ENCODE results near the gene SRBD1. TPM values are rescaled to one million over a fixed set of nuclear protein-coding genes. Genes with fewer than 3 reads are reported as not detected.

Gene SRBD1
- total and polyA plus RNA-seq, 2 experiments from 2014 or later: 27.4 to 46.3 TPM

- Mint-ChIP-seq H3K9me3 (no peaks in the 10 kb centered on the region; the same call in 2 of the 3 replicates), H3K4me3 (peak within 1 kb of the TSS; percentile 95), H3K4me1 (peaks cover 15% of the 10 kb centered on the region), H3K27ac (no peak within 1 kb of the TSS), H3K36me3 (ENCODE audit: low read depth) (peaks cover 2% of the 10 kb centered on the region; the same call in 1 of the 3 replicates), H3K27me3 (ENCODE audit: insufficient read depth, low read depth, poor library complexity) (peaks cover 55% of the 10 kb centered on the region)
- Histone ChIP-seq H4K20me1 (replicated peaks; ENCODE audit: insufficient read depth) (no peaks in the 10 kb centered on the region), H3K4me1 (ENCODE audit: insufficient read depth) (peaks cover 13% of the 10 kb centered on the region), H3K27me3 (ENCODE audit: insufficient read depth) (peaks cover 78% of the 10 kb centered on the region), H3K4me2 (peak within 1 kb of the TSS; percentile 93), H3K27ac (ENCODE audit: low read depth) (no peak within 1 kb of the TSS), H3K9me2 (ENCODE audit: insufficient read depth) (no peaks in the 10 kb centered on the region), H3K4me3 (peak within 1 kb of the TSS; percentile 84), H3K36me3 (ENCODE audit: insufficient read depth) (no peaks in the 10 kb centered on the region), H3K79me2 (replicated peaks; ENCODE audit: insufficient read depth) (no peaks in the 10 kb centered on the region), H2AFZ (peak within 1 kb of the TSS; percentile 98), H3F3A (replicated peaks; ENCODE audit: low read depth) (0 out of 2 replicates have a peak, but pooled peaks cover 2% of the 10 kb centered on the region)
- peak; percentile 32 for ATAC-seq
- TF ChIP-seq EZH2 (IDR thresholded peaks at IDR 0.05; ENCODE audit: low read depth, unreplicated experiment) (peak; percentile 76), POLR2AphosphoS5 (IDR thresholded peaks at IDR 0.05; ENCODE audit: low read depth) (no peak)
- peak; percentile 58 for DNase-seq (ENCODE audit: low spot score)
These were observed 40.5 kb upstream of the SRBD1 start, which contains the start of gene PRKCE for GRCh38 chr2:45651415-45652089. Gene PRKCE (plus strand): TSS chr2:45651675.

- Histone ChIP-seq H3K4me3 (peak overlapping the region; percentile 84), H4K20me1 (replicated peaks; ENCODE audit: insufficient read depth) (no peaks in the 10 kb centered on the region), H3K4me1 (ENCODE audit: insufficient read depth) (peaks cover 13% of the 10 kb centered on the region), H3K36me3 (ENCODE audit: insufficient read depth) (no peaks in the 10 kb centered on the region), H2AFZ (peak overlapping the region; percentile 98), H3F3A (replicated peaks; ENCODE audit: low read depth) (0 out of 2 replicates have a peak, but pooled peaks cover 2% of the 10 kb centered on the region), H3K9me2 (ENCODE audit: insufficient read depth) (no peaks in the 10 kb centered on the region), H3K4me2 (peak overlapping the region; percentile 93), H3K27ac (ENCODE audit: low read depth) (no peak overlapping the region), H3K27me3 (ENCODE audit: insufficient read depth) (peaks cover 84% of the 10 kb centered on the region), H3K79me2 (replicated peaks; ENCODE audit: insufficient read depth) (no peaks in the 10 kb centered on the region)
- H3K27ac Mint-ChIP-seq: no peak overlapping the region
- peaks cover 59% of the 10 kb centered on the region for H3K27me3 Mint-ChIP-seq (ENCODE audit: insufficient read depth, low read depth, poor library complexity)
- DNase-seq (ENCODE audit: low spot score) (peak; percentile 87), ATAC-seq (peak; percentile 71)
- peaks cover 2% of the 10 kb centered on the region; the same call in 1 of the 3 replicates for H3K36me3 Mint-ChIP-seq (ENCODE audit: low read depth)
- H3K4me1 Mint-ChIP-seq: peaks cover 15% of the 10 kb centered on the region
- H3K4me3 Mint-ChIP-seq: peak overlapping the region; percentile 95
- no peak for TF ChIP-seq EZH2phosphoT487 (IDR thresholded peaks at IDR 0.05; ENCODE audit: unreplicated experiment)
- peak; percentile 81 for TF ChIP-seq CREB1 (CRISPR knock-in tag; IDR thresholded peaks at IDR 0.05; ENCODE audit: low read depth)
- peak; percentile 39 for TF ChIP-seq EZH2 (IDR thresholded peaks at IDR 0.05; ENCODE audit: low read depth, unreplicated experiment)
- TF ChIP-seq CTCF (conservative IDR thresholded peaks at IDR 0.05; ENCODE audit: low read depth in 2 of 2): peak in 1 of 2 experiments; percentile 49; a peak in 2 of 4 replicates
- 0 out of 2 replicates have a peak, but pooled peaks have one; percentile 34 for TF ChIP-seq POLR2AphosphoS5 (IDR thresholded peaks at IDR 0.05; ENCODE audit: low read depth)
- no peaks in the 10 kb centered on the region; the same call in 2 of the 3 replicates for H3K9me3 Mint-ChIP-seq
These were observed 39.9 kb upstream of the SRBD1 start for GRCh38 chr2:45650851-45651414.
